Aorta (tissue), 5 donors: ENCODE data around the gene ZFHX3. TPM values are rescaled to one million over a fixed set of nuclear protein-coding genes. Genes with fewer than 3 reads are reported as not detected.
A peak's percentile ranks its signal among the peaks of the same experiment; 100 is the strongest.
"Not testable (repeated sequence)": the region's sequence is repeated elsewhere in the genome, so short reads cannot be mapped to it uniquely, and the experiment has no call there.

ENCODE experiments used
- ATAC-seq: fragments of 200-7000 bp; cut with Tn5 transposase; one replicate; pipeline ENCODE4 v1.9.1; 2022; ENCODE audit warnings: moderate library complexity; ENCODE audit not compliant: low FRiP score
- DNase-seq, 2 donors: peaks; one replicate each; pipeline ENCODE4 v3.0.0-alpha.2; 2020
- H3K27ac ChIP-seq, 2 donors: one replicate each; pipeline ENCODE4 v1.5.1; 2013; ENCODE audit warnings: low read length in 2 of 2, mild to moderate bottlenecking in 2 of 2, moderate library complexity in 2 of 2, control low read depth in 1 of 2, inconsistent platforms in 1 of 2, low read depth in 1 of 2
- H3K27me3 ChIP-seq, 2 donors: one replicate each; pipeline ENCODE4 v1.6.1; 2013; ENCODE audit warnings: control low read depth in 1 of 2, low read length in 1 of 2, mild to moderate bottlenecking in 1 of 2, moderate library complexity in 1 of 2; ENCODE audit not compliant: insufficient read depth in 2 of 2, control insufficient read depth in 1 of 2
- H3K36me3 ChIP-seq, 2 donors: one replicate each; pipeline ENCODE4 v1.6.1; 2013; ENCODE audit warnings: control low read depth in 1 of 2, low read length in 1 of 2, mild to moderate bottlenecking in 1 of 2; ENCODE audit not compliant: insufficient read depth in 2 of 2, control insufficient read depth in 1 of 2
- H3K4me1 ChIP-seq, 2 donors: one replicate each; pipeline ENCODE4 v1.6.1; 2013; ENCODE audit warnings: low read length in 2 of 2, control low read depth in 1 of 2, mild to moderate bottlenecking in 1 of 2, moderate library complexity in 1 of 2; ENCODE audit not compliant: insufficient read depth in 2 of 2, control insufficient read depth in 1 of 2
- H3K4me3 ChIP-seq, 2 donors: one replicate each; pipeline ENCODE4 v1.5.1; 2013; ENCODE audit warnings: low read length in 2 of 2, control low read depth in 1 of 2, mild to moderate bottlenecking in 1 of 2
- H3K9me3 ChIP-seq: one replicate; pipeline ENCODE4 v1.6.1; 2013; ENCODE audit warnings: mild to moderate bottlenecking, low read length; ENCODE audit not compliant: control insufficient read depth
- WGBS, 2 donors: extraction: QIAGEN DNeasy Blood & Tissue Kit; methylation state at CpG; one replicate each; pipeline ENCODE4 v1.1.7; 2013; 5-methylcytosine and 5-hydroxymethylcytosine counted together
- intact Hi-C, 2 donors: fragments of 100-400 bp; cut with DNase I; formaldehyde crosslinking; loops; one replicate each; pipeline versions ENCODE4 v1.14.2 to v1.15.0; 2022
- polyA plus RNA-seq, 2 donors: library from polyadenylated mRNA; stranded (reverse); fragments of 200-250 nt; gene quantifications; one replicate each; pipeline ENCODE4 v1.2.3, GENCODE V29; 2013
- total RNA-seq, 2 donors: library from RNA; stranded (reverse); fragmentation: NEBNext Ultra II Directional; extraction: Animal tissue kit (Norgen Biotek cat#: 25700); gene quantifications; one replicate each; pipeline ENCODE4 v1.2.1, GENCODE V29; 2021
- donor health status: healthy with polysubstance abuse.
- donor health status: Bipolar disorder and iron deficiency.
- donor health status: DM: no; HTN: no; CAD: no.
- donor health status: DM: no; HTN: no; CAD: no.
- donor health status: DM: yes; HTN: yes; CAD: no.

Gene ZFHX3
- total and polyA plus RNA-seq, 4 donors: 4.3 to 96.9 (median 37.7) TPM

DNA sequence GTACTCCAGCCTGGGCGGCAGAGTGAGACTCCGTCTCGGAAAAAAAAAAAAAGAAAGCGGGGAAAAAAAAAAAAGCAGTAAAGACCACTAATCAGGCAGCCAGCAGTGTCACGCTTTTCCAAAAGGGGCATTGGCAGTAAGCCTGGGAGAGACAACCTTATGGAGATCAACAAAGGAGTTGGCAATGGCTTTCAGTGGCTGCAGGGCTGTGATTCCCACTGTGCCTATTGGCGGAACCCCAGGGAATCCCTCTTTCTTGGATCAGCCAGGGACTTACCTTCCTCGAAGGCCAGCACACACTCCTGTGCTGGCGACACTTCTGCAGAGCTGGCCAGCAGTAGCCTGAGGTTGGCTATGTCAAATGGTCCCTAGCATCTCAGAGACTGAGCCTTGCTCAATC lies 43.2 kb upstream of the ZFHX3 start:
- ATAC-seq (no peak), DNase-seq (no peak)
- Histone ChIP-seq H3K9me3 (no peaks in the 10 kb centered on the region), H3K27me3 (no peaks in the 10 kb centered on the region), H3K4me3 (peak overlapping the region; percentile 6 to 48), H3K4me1 (peaks cover 0 to 7% of the 10 kb centered on the region in 2 donors), H3K36me3 (no peaks in the 10 kb centered on the region), H3K27ac (peak overlapping the region; percentile 64 to 93)
- intact Hi-C loops: loop anchor here (5.0 kb wide), 3 partner anchors 34 to 81 kb away; no protein-coding TSS in a partner anchor
- 13 to 19% methylated on average over 8 of the region's 8 CpGs for WGBS, 2 donors

DNA sequence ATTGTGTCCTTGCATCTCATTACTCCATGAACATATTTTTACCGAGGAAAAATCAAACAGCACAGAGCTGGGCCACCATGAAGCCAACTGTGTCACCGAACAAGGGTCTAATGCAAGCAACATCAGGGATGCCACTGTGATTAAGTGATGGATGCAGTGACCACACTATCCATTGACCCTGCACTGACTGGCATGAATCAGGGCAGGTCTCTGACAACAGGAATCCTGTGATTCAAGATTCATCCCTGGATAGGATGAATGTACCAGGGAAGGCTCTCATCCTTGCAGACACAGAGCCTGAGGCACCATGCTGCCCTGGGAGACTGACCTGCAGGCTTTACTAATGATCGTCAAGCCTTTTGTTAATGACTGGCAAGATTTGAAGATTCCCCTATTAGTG lies 41.5 kb upstream of the ZFHX3 start:
- Histone ChIP-seq H3K27me3 (no peaks in the 10 kb centered on the region), H3K4me3 (no peak overlapping the region), H3K9me3 (no peaks in the 10 kb centered on the region), H3K4me1 (no peaks in the 10 kb centered on the region), H3K27ac (peak overlapping the region in 1 of 2 donors; percentile 18), H3K36me3 (no peaks in the 10 kb centered on the region)
- DNase-seq (no peak), ATAC-seq (no peak)
- intact Hi-C loops: no loop called here
- WGBS, 2 donors: 84 to 88% methylated on average over 3 of the region's 3 CpGs

DNA sequence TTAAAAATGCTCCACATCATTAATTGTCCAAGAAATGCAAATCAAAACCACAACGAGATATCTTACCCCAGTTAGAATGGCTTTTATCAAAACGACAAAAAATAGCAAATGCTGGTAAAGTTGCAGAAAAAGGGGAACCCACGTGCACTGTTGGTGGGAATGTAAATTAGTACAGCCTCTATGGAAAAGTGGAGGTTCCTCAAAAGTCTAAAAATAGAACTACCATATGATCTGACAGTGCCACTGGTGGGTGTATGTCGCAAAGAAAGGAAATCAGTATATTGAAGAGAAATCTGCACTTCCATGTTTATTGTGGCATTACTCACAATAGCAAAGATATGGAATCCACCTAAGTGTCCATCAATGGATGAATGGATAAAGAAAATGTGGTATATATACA lies 38.2 kb upstream of the ZFHX3 start:
- WGBS, 2 donors: 81 to 83% methylated on average over 4 of the region's 4 CpGs
- Histone ChIP-seq H3K27me3 (no peaks in the 10 kb centered on the region), H3K36me3 (no peaks in the 10 kb centered on the region), H3K4me1 (no peaks in the 10 kb centered on the region), H3K27ac (no peak overlapping the region), H3K9me3 (no peaks in the 10 kb centered on the region), H3K4me3 (no peak overlapping the region)
- no peak for DNase-seq
- intact Hi-C loops: no loop called here
- no peak for ATAC-seq

DNA sequence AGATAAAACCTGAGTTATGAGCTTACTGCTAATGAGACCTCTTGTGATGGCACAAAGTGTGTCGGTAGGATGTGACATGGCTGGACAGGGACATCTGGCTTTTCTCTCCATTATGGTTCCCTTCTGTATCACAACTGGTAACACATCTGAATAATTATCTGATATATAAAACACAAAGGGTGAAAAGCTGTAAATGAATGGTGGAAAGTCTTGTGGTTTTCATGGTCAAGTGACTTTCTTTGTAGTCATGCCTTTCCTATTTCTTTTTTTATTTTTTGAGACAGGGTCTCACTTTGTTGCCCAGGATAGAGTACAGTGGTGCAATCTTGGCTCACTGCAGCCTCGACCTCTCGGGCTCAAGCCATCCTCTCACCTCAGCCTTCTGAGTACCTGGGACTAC lies 35.3 kb upstream of the ZFHX3 start:
- 94 to 96% methylated on average over 3 of the region's 3 CpGs for WGBS, 2 donors
- Histone ChIP-seq H3K27me3 (no peaks in the 10 kb centered on the region), H3K9me3 (no peaks in the 10 kb centered on the region), H3K36me3 (no peaks in the 10 kb centered on the region), H3K27ac (peak overlapping the region in 1 of 2 donors; percentile 51), H3K4me3 (no peak overlapping the region), H3K4me1 (no peaks in the 10 kb centered on the region)
- no peak for DNase-seq
- no peak for ATAC-seq
- intact Hi-C loops: no loop called here

DNA sequence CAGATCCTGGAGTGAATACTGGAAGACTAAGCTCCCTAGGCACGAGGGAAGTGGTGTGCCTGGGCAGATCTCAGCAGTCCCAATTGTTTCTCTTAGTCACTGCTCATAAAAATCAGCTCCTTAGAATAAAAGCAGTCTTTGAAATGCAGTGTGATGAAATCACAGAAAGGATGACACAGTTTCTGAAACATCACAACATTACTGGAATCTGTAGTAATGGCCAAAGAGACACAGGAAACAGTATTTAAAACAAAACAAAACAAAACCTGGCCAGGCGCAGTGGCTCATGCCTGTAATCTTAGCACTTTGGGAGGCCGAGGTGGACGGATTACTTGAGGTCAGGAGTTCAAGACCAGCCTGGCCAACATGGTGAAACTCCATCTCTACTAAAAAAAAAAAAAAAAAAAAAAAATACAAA lies 34.7 kb upstream of the ZFHX3 start:
- H3K27me3 ChIP-seq, H3K4me3 ChIP-seq, H3K27ac ChIP-seq, intact Hi-C loops, H3K36me3 ChIP-seq, H3K9me3 ChIP-seq, H3K4me1 ChIP-seq: not testable (repeated sequence)
- peak; percentile 64 to 74 for DNase-seq
- ATAC-seq: peak; percentile 65
- 64 to 70% methylated on average over 4 of the region's 4 CpGs for WGBS, 2 donors

DNA sequence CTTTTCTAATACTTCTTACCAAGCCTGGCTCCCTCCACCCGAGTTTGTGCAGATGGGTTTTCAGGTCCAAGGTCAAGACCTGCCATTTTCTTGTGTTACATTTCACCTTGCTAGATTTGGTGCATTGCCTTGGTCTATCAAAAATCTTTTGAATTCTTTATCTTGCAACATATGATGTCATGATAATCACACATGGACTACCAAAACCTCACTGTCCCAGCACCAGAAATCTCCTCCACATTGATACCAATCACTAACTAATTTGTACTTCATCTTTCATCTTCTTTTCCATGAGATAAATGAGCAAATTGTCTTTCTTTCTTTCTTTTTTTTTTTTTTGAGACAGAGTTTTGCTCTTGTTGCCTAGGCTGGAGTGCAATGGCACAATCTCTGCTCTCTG lies 33.0 kb upstream of the ZFHX3 start:
- Histone ChIP-seq H3K4me3 (no peak overlapping the region), H3K27me3 (no peaks in the 10 kb centered on the region), H3K36me3 (no peaks in the 10 kb centered on the region), H3K27ac (no peak overlapping the region), H3K4me1 (peaks cover 4% of the 10 kb centered on the region in 2 donors), H3K9me3 (no peaks in the 10 kb centered on the region)
- ATAC-seq (no peak), DNase-seq (peak in 1 of 2 donors; percentile 9)
- intact Hi-C loops: no loop called here
- WGBS, 2 donors: 86 to 96% methylated on average over 1 of the region's 1 CpG

DNA sequence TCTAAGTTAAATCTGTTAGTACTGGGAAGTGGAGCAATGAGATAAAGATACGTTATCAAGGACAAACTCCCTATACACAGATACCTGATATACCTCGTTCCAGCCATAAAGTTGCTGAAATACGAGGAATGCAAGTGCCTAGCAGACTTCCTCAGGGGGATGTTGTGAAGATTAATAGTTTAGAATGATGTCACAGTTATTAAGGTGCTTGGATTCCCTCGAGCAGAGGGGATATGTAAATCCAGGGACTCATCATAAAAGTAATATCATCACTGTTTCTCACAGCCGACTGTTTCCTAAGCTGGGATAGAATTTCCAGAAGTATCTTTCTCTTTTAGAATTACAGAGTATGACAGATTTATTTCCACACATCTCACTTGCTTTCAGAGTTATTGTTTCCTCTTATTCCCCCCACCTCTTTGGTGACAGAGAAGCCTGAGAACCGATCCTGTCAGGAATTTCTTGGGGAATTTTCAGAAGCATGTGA lies 28.4 kb upstream of the ZFHX3 start:
- Histone ChIP-seq H3K36me3 (no peaks in the 10 kb centered on the region), H3K27me3 (no peaks in the 10 kb centered on the region), H3K27ac (peak overlapping the region; percentile 33 to 43), H3K4me1 (peaks cover 4% of the 10 kb centered on the region in 2 donors), H3K4me3 (no peak overlapping the region), H3K9me3 (no peaks in the 10 kb centered on the region)
- intact Hi-C loops: no loop called here
- 30 to 34% methylated on average over 6 of the region's 6 CpGs for WGBS, 2 donors
- ATAC-seq (no peak), DNase-seq (no peak)

DNA sequence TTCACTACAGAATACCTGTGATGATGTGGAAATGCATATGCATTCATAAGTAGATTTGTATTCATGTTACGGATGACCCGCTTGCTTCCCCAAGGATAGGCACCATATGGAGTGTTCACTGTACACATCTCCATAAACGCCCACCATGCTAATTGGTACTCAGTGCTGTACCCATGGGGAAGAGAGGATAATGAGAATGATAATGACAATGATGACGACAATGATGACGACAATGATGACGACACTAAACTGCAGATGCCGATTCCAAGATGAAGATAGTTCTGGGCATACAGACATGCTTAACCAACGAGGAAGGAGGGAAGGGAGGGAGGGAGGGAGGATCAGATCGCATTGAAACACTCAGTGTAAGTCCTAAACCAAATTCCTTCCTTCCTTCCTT lies 26.5 kb upstream of the ZFHX3 start:
- WGBS, 2 donors: 94 to 99% methylated on average over 9 of the region's 9 CpGs

DNA sequence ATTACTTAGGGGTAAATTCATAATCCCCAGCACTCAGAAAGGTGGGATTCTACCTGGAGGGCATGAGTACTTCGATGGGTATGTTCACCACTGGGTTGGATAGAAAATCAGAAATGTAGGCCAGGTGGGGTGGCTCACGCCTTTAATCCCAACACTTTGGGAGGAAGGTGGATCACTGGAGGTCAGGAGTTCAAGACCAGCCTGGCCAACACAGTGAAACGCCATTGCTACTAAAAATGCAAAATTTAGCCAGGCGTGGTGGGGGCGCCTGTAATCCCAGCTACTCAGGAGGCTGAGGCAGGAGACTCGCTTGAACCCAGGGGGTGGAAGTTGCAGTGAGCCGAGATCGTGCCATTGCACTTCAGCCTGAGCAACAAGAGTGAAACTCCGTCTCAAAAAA lies 24.1 kb upstream of the ZFHX3 start:
- H3K27ac ChIP-seq: peak overlapping the region; percentile 20 to 47
- H3K27me3 ChIP-seq, intact Hi-C loops, H3K4me3 ChIP-seq, H3K9me3 ChIP-seq, ATAC-seq, H3K4me1 ChIP-seq, H3K36me3 ChIP-seq: not testable (repeated sequence)
- DNase-seq: peak in 1 of 2 donors; percentile 28
- WGBS, 2 donors: 96 to 97% methylated on average over 9 of the region's 9 CpGs

More for the DNA sequence above, 26.5 kb upstream of the ZFHX3 start:
- no peak for DNase-seq
- intact Hi-C loops: no loop called here
- Histone ChIP-seq H3K9me3 (no peaks in the 10 kb centered on the region), H3K27me3 (no peaks in the 10 kb centered on the region), H3K4me3 (no peak overlapping the region), H3K4me1 (peaks cover 4% of the 10 kb centered on the region in 2 donors), H3K27ac (no peak overlapping the region), H3K36me3 (no peaks in the 10 kb centered on the region)
- ATAC-seq: no peak
